ENCODE measurements around the gene PITRM1.

DNA sequence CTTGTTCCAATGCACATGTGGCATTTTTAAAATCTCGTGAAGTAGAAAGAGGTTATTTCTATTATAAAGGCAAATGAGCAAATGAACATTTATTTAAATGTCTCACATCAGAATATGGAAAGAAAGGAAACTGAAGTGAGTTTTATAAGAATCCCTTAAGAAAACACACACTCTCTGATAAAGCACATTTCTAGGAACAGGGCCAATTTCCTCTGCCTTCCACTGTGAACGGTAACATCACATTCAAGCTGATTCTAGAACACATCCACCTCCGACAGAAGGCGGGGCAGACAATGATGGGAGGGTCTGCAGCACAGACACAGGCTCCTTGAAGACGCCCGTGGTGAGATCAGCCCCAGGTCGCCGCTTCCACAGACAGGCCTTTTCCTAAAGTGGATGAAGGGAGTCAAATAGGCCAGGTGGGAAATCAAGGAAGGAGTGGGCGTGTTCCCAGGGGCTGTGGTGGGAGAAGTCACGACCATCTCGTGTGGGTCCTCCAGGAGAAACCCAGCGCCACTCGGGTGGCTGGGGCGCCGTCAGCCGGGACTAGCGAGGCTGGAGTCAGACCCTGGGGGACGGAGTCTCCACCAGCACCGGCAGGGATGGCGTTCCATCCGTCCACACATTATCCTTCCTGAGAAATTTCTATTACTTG, 31.1 kb downstream of the PITRM1 start:
- TF ChIP-seq, protein P1, sequence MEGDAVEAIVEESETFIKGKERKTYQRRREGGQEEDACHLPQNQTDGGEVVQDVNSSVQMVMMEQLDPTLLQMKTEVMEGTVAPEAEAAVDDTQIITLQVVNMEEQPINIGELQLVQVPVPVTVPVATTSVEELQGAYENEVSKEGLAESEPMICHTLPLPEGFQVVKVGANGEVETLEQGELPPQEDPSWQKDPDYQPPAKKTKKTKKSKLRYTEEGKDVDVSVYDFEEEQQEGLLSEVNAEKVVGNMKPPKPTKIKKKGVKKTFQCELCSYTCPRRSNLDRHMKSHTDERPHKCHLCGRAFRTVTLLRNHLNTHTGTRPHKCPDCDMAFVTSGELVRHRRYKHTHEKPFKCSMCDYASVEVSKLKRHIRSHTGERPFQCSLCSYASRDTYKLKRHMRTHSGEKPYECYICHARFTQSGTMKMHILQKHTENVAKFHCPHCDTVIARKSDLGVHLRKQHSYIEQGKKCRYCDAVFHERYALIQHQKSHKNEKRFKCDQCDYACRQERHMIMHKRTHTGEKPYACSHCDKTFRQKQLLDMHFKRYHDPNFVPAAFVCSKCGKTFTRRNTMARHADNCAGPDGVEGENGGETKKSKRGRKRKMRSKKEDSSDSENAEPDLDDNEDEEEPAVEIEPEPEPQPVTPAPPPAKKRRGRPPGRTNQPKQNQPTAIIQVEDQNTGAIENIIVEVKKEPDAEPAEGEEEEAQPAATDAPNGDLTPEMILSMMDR (IDR thresholded peaks at IDR 0.05; ENCODE audit: insufficient read depth, low read depth, low read length), result no peak
- TF ChIP-seq EZH2 (IDR thresholded peaks at IDR 0.05; ENCODE audit: insufficient read depth, low read length), result no peak

All from astrocyte (in vitro differentiated cells and primary cell).